Ovary (tissue), 9 donors: ENCODE results near the gene ADAR. TPM values are rescaled to one million over a fixed set of nuclear protein-coding genes. Genes with fewer than 3 reads are reported as not detected.

Source experiments
- DNase-seq, 5 donors: peaks; one replicate each; pipeline ENCODE4 v3.0.0-alpha.2; 2019 to 2020
- H3K27ac ChIP-seq, 2 donors: fragments of 200-600 bp; one replicate each; pipeline versions ENCODE4 v1.5.1 to v1.8.0; 2019 to 2022
- H3K27me3 ChIP-seq: fragments of 200-600 bp; one replicate; pipeline ENCODE4 v1.8.0; 2022
- H3K36me3 ChIP-seq: fragments of 200-600 bp; sonication (generic); one replicate; pipeline ENCODE4 v1.5.1; 2019
- H3K4me1 ChIP-seq: one replicate; pipeline ENCODE4 v1.8.1; 2013; ENCODE audit warnings: mild to moderate bottlenecking, moderate library complexity; ENCODE audit not compliant: insufficient read depth
- H3K4me3 ChIP-seq: fragments of 200-600 bp; sonication (generic); one replicate; pipeline ENCODE4 v1.5.1; 2017
- H3K9me3 ChIP-seq, 2 donors: fragments of 200-600 bp in 1 of 2; sonication (generic) in 1 of 2; one replicate each; pipeline versions ENCODE4 v1.5.1 to v1.8.1; 2013 to 2019; ENCODE audit warnings: mild to moderate bottlenecking in 1 of 2, moderate library complexity in 1 of 2
- EP300 ChIP-seq: sonication (generic); formaldehyde crosslinking; IDR thresholded peaks from one replicate; pipeline ENCODE4 v1.6.1; 2017; ENCODE audit warnings: antibody characterized with exemption
- POLR2A ChIP-seq: fragments of 450-650 bp; IDR thresholded peaks from one replicate; pipeline ENCODE4 v1.6.1; 2017; ENCODE audit warnings: antibody characterized with exemption, mild to moderate bottlenecking, moderate library complexity
- WGBS, 3 donors: extraction: QIAGEN DNeasy Blood & Tissue Kit in 1 of 3; methylation state at CpG; one replicate each; pipeline versions ENCODE4 v1.1.5 to v1.1.7; 2013 to 2017; 5-methylcytosine and 5-hydroxymethylcytosine counted together
- intact Hi-C, 4 donors: fragments of 100-400 bp; cut with DNase I; formaldehyde crosslinking; loops; one replicate each; pipeline versions ENCODE4 v1.11.0 to v1.15.1; 2022 to 2023
- polyA plus RNA-seq, 2 donors: library from polyadenylated mRNA; stranded (reverse); fragments of 200-250 nt in 1 of 2; fragments of 350-450 nt in 1 of 2; fragmentation: Illumina TruSeq in 1 of 2; extraction: RNeasy Lipid Tissue Mini Kit (QIAGEN cat#74804) in 1 of 2; gene quantifications; one replicate each; pipeline ENCODE4 v1.2.3, GENCODE V29; 2013 to 2014
- total RNA-seq, 7 donors: library from RNA; depleted of rRNA in 2 of 7; stranded (reverse); fragments of >200 nt in 2 of 7; fragmentation: NEBNext Ultra II Directional in 3 of 7; extraction: Animal tissue kit (Norgen Biotek cat#: 25700) in 3 of 7; gene quantifications; one replicate each; pipeline versions ENCODE4 v1.1.0 to v1.2.4, GENCODE V29; 2016 to 2023
- TF ChIP-seq, protein P1 (sequence below), 3 donors: fragments of 450-650 bp in 2 of 3; fragments of 200-600 bp in 1 of 3; IDR thresholded peaks; one replicate each; pipeline versions ENCODE4 v1.5.1 to v1.8.0; 2016 to 2022; ENCODE audit warnings: antibody characterized with exemption in 3 of 3, mild to moderate bottlenecking in 1 of 3
- donor health status: DM: no; HTN: no; CAD: no; lungs with moderate emphysema.
- donor health status: DM: no; HTN: no; CAD: no.
- donor health status: Bipolar disorder and iron deficiency.
- donor health status: DM: yes; HTN: yes; CAD: no.
- donor health status: DM: no; HTN: no; CAD: no.
- donor health status: DM: yes; HTN: yes; CAD: no.

Gene ADAR
- total and polyA plus RNA-seq, 9 donors, result 45.0 to 184 (median 134) TPM

DNA sequence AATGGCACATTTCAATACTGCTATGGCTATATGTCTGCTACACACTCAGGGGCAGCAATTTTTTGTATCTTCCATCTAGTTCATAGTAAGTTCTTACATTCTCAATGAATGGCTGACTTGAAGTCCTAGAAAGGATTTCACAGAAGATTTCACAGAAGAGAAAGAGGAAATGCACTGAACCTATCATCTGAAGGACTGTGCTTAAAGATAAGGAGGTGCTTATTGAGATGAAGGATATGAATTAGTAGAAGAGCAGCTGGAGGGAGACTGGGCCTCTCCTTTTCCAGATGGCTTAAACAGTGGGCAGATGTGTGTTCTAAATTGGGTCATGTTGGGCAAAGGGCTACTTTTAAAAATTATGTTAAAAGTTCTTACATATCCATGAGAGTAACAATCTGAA, 14.6 kb downstream of the ADAR start:
- TF ChIP-seq POLR2A (no peak), EP300 (no peak)
- TF ChIP-seq, protein P1, sequence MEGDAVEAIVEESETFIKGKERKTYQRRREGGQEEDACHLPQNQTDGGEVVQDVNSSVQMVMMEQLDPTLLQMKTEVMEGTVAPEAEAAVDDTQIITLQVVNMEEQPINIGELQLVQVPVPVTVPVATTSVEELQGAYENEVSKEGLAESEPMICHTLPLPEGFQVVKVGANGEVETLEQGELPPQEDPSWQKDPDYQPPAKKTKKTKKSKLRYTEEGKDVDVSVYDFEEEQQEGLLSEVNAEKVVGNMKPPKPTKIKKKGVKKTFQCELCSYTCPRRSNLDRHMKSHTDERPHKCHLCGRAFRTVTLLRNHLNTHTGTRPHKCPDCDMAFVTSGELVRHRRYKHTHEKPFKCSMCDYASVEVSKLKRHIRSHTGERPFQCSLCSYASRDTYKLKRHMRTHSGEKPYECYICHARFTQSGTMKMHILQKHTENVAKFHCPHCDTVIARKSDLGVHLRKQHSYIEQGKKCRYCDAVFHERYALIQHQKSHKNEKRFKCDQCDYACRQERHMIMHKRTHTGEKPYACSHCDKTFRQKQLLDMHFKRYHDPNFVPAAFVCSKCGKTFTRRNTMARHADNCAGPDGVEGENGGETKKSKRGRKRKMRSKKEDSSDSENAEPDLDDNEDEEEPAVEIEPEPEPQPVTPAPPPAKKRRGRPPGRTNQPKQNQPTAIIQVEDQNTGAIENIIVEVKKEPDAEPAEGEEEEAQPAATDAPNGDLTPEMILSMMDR (IDR thresholded peaks at IDR 0.05), result no peak
- H3K36me3 ChIP-seq, result no peaks in the 10 kb centered on the region
- no peak overlapping the region for H3K4me3 ChIP-seq
- H3K9me3 ChIP-seq, result no peaks in the 10 kb centered on the region
- no peaks in the 10 kb centered on the region for H3K27me3 ChIP-seq
- no peak overlapping the region for H3K27ac ChIP-seq
- intact Hi-C loops, result no loop called here
- no peaks in the 10 kb centered on the region for H3K4me1 ChIP-seq
- DNase-seq, result no peak

DNA sequence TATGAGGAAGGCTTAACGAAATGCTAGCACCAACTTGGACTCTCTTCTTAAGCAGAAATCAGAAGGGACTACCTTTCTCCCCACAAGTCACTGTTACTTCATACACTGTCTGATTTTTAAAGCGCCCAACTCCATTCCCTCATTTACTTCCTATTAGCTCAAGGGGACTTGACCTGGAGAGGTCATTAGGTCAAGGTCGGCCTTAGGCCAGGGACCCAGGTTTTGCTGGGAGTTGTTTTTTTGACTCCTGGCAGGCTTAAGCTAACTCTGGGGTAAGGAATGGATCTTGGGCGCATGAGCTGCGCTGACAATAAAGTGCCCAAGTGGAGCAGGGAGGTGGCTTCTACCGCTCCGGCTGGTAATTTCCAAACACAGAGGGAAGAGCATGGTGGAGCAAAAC, 16.8 kb downstream of the ADAR start:
- H3K9me3 ChIP-seq, result no peaks in the 10 kb centered on the region
- WGBS, 3 donors, result 72 to 85% (median 79%) methylated on average over 7 of the region's 7 CpGs
- no peak for DNase-seq
- H3K36me3 ChIP-seq, result peaks cover 3% of the 10 kb centered on the region
- no peaks in the 10 kb centered on the region for H3K27me3 ChIP-seq
- no peak overlapping the region for H3K4me3 ChIP-seq
- H3K27ac ChIP-seq, result no peak overlapping the region
- H3K4me1 ChIP-seq, result no peaks in the 10 kb centered on the region
- intact Hi-C loops, result no loop called here
- TF ChIP-seq POLR2A (no peak), EP300 (no peak)
- TF ChIP-seq, protein P1 (IDR thresholded peaks at IDR 0.05), result no peak

GRCh38 chr1:154590756-154591155, 17.2 kb downstream of the ADAR start:
- no peaks in the 10 kb centered on the region for H3K9me3 ChIP-seq
- no peak overlapping the region for H3K27ac ChIP-seq
- WGBS, 3 donors, result 26 to 51% (median 32%) methylated on average over 5 of the region's 5 CpGs
- no peaks in the 10 kb centered on the region for H3K4me1 ChIP-seq
- H3K36me3 ChIP-seq, result peaks cover 3% of the 10 kb centered on the region
- no peak for DNase-seq
- intact Hi-C loops, result no loop called here
- TF ChIP-seq POLR2A, result no peak
- no peak for TF ChIP-seq EP300
- H3K27me3 ChIP-seq, result no peaks in the 10 kb centered on the region
- H3K4me3 ChIP-seq, result no peak overlapping the region

DNA sequence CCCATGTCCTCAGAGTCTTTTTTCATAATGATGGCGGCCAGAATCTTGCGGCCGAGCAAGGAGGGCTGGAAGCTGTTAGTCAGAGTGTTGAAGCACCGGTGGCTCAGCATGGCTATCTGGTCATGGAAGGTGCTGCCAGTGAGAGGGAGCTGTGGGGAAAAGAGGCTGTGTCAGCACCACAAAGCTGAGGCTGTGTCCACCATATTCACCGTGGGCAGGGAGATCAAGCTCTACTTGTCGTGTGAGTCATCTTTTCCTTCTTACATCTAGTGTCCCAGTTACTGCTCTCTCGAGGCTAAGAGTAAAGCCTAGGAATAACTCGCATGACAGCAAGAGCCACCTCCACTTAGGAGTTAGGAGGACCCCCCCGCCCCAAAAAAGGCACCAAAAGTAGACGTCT, 18.2 kb downstream of the ADAR start:
- intact Hi-C loops, result no loop called here
- Histone ChIP-seq H3K4me1 (no peaks in the 10 kb centered on the region), H3K27ac (no peak overlapping the region), H3K9me3 (no peaks in the 10 kb centered on the region), H3K36me3 (peaks cover 3% of the 10 kb centered on the region), H3K27me3 (no peaks in the 10 kb centered on the region), H3K4me3 (no peak overlapping the region)
- WGBS, 3 donors, result 69 to 74% (median 74%) methylated on average over 10 of the region's 10 CpGs
- TF ChIP-seq POLR2A (no peak), EP300 (no peak)
- TF ChIP-seq, protein P1 (IDR thresholded peaks at IDR 0.05), result no peak
- no peak for DNase-seq

DNA sequence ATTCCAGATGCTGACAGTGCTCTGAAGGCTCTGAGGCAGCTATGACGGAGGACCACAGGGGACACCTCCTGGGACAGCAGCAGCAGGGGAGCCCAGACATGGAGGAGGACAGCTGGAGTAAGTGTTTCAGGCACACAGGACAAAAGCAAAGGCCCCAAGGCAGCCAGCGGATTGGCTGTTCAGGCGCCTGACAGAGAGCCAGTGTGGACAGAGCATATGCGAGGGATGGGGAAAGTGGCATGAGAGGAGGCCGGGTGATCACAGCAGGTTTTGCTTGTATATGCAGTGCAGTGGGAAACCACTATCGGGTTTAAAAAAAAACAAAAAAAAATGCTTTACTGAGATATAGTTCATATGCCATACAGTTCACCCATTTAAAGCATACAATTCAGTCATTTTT, 21.3 kb downstream of the ADAR start:
- 87 to 92% (median 90%) methylated on average over 6 of the region's 6 CpGs for WGBS, 3 donors
- Histone ChIP-seq H3K36me3 (peaks cover 3% of the 10 kb centered on the region), H3K9me3 (no peaks in the 10 kb centered on the region), H3K4me1 (peaks cover 4% of the 10 kb centered on the region), H3K27ac (no peak overlapping the region), H3K27me3 (no peaks in the 10 kb centered on the region), H3K4me3 (no peak overlapping the region)
- intact Hi-C loops, result no loop called here
- no peak for DNase-seq
- no peak for TF ChIP-seq EP300
- no peak for TF ChIP-seq POLR2A
- TF ChIP-seq, protein P1 (IDR thresholded peaks at IDR 0.05), result no peak
